ENCODE measurements around the gene NLGN1. TPM values are rescaled to one million over a fixed set of nuclear protein-coding genes. Genes with fewer than 3 reads are reported as not detected.

The NLGN1 gene
- total and polyA plus RNA-seq, 11 donors, result 1.8 to 27.6 (median 15.5) TPM

DNA sequence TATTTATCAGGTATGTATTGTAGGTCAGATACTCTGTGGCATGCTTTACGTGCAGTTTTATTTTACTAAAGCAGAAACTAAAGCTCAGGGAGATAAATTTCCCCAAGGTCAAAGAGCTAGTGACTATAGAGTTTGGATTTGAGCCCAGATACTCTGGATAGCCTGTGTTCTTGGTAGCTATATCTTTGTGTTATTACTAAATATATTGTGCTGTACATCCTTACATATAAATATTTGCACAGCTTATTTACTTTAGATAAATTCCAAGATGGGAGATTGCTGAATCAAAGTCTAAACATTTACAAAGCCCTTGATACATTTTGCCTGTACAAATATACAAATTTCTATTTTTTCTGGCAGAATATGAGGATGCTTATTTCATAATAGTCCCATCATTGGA, 800.7 kb downstream of the NLGN1 start:
- Histone ChIP-seq H3K4me3 (no peak overlapping the region), H3K4me1 (peaks cover 0 to 13% (median 0%) of the 10 kb centered on the region in 12 donors), H3K36me3 (no peaks in the 10 kb centered on the region), H3K9me3 (no peaks in the 10 kb centered on the region), H3K27me3 (no peaks in the 10 kb centered on the region), H3K27ac (no peak overlapping the region)
- WGBS, 4 donors, result 23 to 32% (median 28%) methylated on average over 1 of the region's 1 CpG
- TF ChIP-seq, protein P1, sequence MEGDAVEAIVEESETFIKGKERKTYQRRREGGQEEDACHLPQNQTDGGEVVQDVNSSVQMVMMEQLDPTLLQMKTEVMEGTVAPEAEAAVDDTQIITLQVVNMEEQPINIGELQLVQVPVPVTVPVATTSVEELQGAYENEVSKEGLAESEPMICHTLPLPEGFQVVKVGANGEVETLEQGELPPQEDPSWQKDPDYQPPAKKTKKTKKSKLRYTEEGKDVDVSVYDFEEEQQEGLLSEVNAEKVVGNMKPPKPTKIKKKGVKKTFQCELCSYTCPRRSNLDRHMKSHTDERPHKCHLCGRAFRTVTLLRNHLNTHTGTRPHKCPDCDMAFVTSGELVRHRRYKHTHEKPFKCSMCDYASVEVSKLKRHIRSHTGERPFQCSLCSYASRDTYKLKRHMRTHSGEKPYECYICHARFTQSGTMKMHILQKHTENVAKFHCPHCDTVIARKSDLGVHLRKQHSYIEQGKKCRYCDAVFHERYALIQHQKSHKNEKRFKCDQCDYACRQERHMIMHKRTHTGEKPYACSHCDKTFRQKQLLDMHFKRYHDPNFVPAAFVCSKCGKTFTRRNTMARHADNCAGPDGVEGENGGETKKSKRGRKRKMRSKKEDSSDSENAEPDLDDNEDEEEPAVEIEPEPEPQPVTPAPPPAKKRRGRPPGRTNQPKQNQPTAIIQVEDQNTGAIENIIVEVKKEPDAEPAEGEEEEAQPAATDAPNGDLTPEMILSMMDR (IDR thresholded peaks at IDR 0.05), result no peak
- no peak for TF ChIP-seq POLR2A (IDR thresholded peaks at IDR 0.05)
- ATAC-seq (no peak), DNase-seq (no peak)
- intact Hi-C loops (cut with DNase I), result no loop called here

DNA sequence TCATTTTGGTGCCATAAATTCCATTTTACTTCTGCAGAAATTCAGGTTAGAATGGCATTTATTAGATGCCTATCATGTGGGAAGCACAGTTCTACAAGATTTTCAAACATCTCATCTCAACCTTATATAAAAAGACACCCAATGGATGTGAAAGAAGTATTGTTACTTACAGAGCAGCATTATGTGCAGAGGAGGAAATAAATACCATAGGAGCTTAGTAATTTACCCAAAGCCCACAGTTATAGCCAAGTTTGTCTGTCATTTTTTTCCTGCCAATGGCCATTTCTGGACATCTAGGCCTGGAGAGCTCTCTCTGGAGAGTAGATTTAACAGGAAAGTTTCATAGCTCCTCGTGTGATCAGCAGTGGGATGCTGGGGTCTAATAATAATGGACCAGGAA, 802.2 kb downstream of the NLGN1 start:
- intact Hi-C loops (cut with DNase I), result loop anchor here in 1 of 10 donors (2.0 kb wide), 1 partner anchor 43 kb away; no protein-coding TSS in a partner anchor
- Histone ChIP-seq H3K9me3 (no peaks in the 10 kb centered on the region), H3K4me3 (no peak overlapping the region), H3K27ac (no peak overlapping the region), H3K36me3 (no peaks in the 10 kb centered on the region), H3K27me3 (no peaks in the 10 kb centered on the region), H3K4me1 (peaks cover 0 to 13% (median 0%) of the 10 kb centered on the region in 12 donors)
- WGBS, 4 donors, result 55 to 72% (median 71%) methylated on average over 1 of the region's 1 CpG
- DNase-seq (no peak), ATAC-seq (no peak)
- TF ChIP-seq, protein P1 (IDR thresholded peaks at IDR 0.05), result no peak
- no peak for TF ChIP-seq POLR2A (IDR thresholded peaks at IDR 0.05)

DNA sequence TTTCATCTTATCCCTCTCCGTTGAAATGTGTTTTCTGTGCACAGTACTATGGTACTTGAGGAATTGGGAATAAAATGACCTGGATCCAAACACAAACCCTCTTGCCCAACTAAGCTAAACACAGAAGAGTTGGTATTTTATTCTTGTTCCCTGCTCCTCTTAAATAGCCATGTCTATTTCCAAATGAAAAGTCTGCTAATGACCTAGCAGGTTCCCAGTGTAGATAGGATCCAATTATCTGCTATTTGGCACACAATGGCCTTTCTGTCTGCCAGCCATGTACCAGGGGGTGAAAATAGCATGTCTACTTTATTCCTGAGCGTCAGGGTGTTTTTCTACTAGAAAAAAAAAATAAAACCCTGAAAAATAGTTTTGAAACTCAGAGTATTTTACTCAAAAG, 804.6 kb downstream of the NLGN1 start:
- intact Hi-C loops (cut with DNase I), result no loop called here
- peak; percentile 86 to 92 (median 90) for ATAC-seq

DNA sequence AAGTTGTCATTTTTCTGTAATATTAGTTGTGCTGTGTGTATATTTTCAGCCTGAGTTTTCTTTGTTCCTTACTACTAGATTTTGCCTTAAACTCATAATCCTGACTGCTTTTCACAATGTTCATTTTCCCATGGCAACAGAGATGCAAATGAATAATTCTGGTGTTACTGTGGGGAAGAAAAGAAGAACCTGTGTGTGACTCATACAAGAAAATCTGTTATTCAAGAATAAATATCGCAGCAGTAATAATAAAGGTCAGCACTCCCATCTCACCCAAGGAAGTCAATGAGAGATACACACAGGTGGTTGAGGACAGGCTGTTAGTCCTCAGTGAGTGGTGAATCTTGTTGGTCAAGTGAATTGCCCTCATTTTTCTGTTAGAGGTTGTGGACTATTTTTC, 805.0 kb downstream of the NLGN1 start:
- peaks cover 0 to 15% (median 0%) of the 10 kb centered on the region in 12 donors for H3K4me1 ChIP-seq
- H3K9me3 ChIP-seq, result no peaks in the 10 kb centered on the region
- H3K27me3 ChIP-seq, result no peaks in the 10 kb centered on the region
- H3K4me3 ChIP-seq, result no peak overlapping the region
- TF ChIP-seq, protein P1 (IDR thresholded peaks at IDR 0.05), result no peak
- no peak for TF ChIP-seq POLR2A (IDR thresholded peaks at IDR 0.05)
- WGBS, 4 donors, result 71 to 86% (median 82%) methylated on average over 1 of the region's 1 CpG
- peak overlapping the region in 9 of 12 donors; percentile 18 to 69 (median 57) for H3K27ac ChIP-seq
- no peak for DNase-seq
- intact Hi-C loops (cut with DNase I), result no loop called here
- ATAC-seq, result no peak
- H3K36me3 ChIP-seq, result no peaks in the 10 kb centered on the region

More for the DNA sequence above, 804.6 kb downstream of the NLGN1 start:
- Histone ChIP-seq H3K9me3 (no peaks in the 10 kb centered on the region), H3K4me3 (no peak overlapping the region), H3K27ac (peak overlapping the region in 9 of 12 donors; percentile 13 to 69 (median 57)), H3K36me3 (no peaks in the 10 kb centered on the region), H3K4me1 (peaks cover 0 to 13% (median 0%) of the 10 kb centered on the region in 12 donors), H3K27me3 (no peaks in the 10 kb centered on the region)
- WGBS, 4 donors, result 32 to 41% (median 37%) methylated on average over 2 of the region's 2 CpGs
- TF ChIP-seq, protein P1 (IDR thresholded peaks at IDR 0.05), result no peak
- no peak for TF ChIP-seq POLR2A (IDR thresholded peaks at IDR 0.05)
- DNase-seq, result peak in 1 of 5 donors; percentile 22

Measured in heart left ventricle (tissue), 16 donors.